Stimulated activated naive CD4-positive, alpha-beta T cell treated with Interleukin-2 at 50 U/mL for 16 hours (primary cell): Measurements from ENCODE around the gene HSP90AA1.
"Not testable (repeated sequence)": the region's sequence is repeated elsewhere in the genome, so short reads cannot be mapped to it uniquely, and the experiment has no call there.

Source experiments
- DNase-seq: peaks from one replicate; lab custom pipeline; 2025; lab: John Stamatoyannopoulos, UW

Gene HSP90AA1

GRCh38 chr14:102086972-102087761 lies at the start of gene HSP90AA1:
HSP90AA1 (minus strand) TSS chr14:102087044; CDS start chr14:102086378, 666 bp downstream.
- peak; percentile 92 for DNase-seq

- not testable (repeated sequence) for DNase-seq
Measured at GRCh38 chr14:102135456-102135855, 48.6 kb upstream of the HSP90AA1 start.

GRCh38 chr14:102134719-102135118 lies 47.9 kb upstream of the HSP90AA1 start:
- DNase-seq = not testable (repeated sequence)

- not testable (repeated sequence) for DNase-seq
Measured at GRCh38 chr14:102134021-102134420, 47.2 kb upstream of the HSP90AA1 start.

GRCh38 chr14:102131741-102132140 lies 44.9 kb upstream of the HSP90AA1 start:
- DNase-seq = no peak

- no peak for DNase-seq
Measured at GRCh38 chr14:102126807-102127455, 40.1 kb upstream of the HSP90AA1 start.

- no peak for DNase-seq
Measured at GRCh38 chr14:102125546-102125945, 38.7 kb upstream of the HSP90AA1 start.

- no peak for DNase-seq
Measured at GRCh38 chr14:102124419-102124818, 37.6 kb upstream of the HSP90AA1 start.

- no peak for DNase-seq
Measured at GRCh38 chr14:102121567-102121966, 34.7 kb upstream of the HSP90AA1 start.

GRCh38 chr14:102120888-102121287 lies 34.0 kb upstream of the HSP90AA1 start:
- no peak for DNase-seq

GRCh38 chr14:102117852-102118251 lies 31.0 kb upstream of the HSP90AA1 start:
- no peak for DNase-seq

GRCh38 chr14:102116361-102117180 lies 29.7 kb upstream of the HSP90AA1 start:
- DNase-seq = no peak

GRCh38 chr14:102111101-102111500 lies 24.3 kb upstream of the HSP90AA1 start:
- DNase-seq = no peak

- not testable (repeated sequence) for DNase-seq
Measured at GRCh38 chr14:102109332-102109731, 22.5 kb upstream of the HSP90AA1 start.

GRCh38 chr14:102105369-102105768 lies 18.5 kb upstream of the HSP90AA1 start:
- DNase-seq = no peak

- DNase-seq = no peak
Measured at GRCh38 chr14:102103062-102103695, 16.3 kb upstream of the HSP90AA1 start.

GRCh38 chr14:102097441-102098135 lies 10.7 kb upstream of the HSP90AA1 start:
- no peak for DNase-seq

- DNase-seq = peak; percentile 44
Measured at GRCh38 chr14:102096569-102097188, 9.8 kb upstream of the HSP90AA1 start.

GRCh38 chr14:102095871-102096568 lies 9.2 kb upstream of the HSP90AA1 start:
- DNase-seq = no peak

- DNase-seq = no peak
Measured at GRCh38 chr14:102095231-102095870, 8.5 kb upstream of the HSP90AA1 start.
